DMS79 (cell line): Measurements from ENCODE around the gene TBL1X.
"Not testable (repeated sequence)": the region's sequence is repeated elsewhere in the genome, so short reads cannot be mapped to it uniquely, and the experiment has no call there.

Experiments used
- DNase-seq: peaks from one replicate; lab custom pipeline; 2025; lab: John Stamatoyannopoulos, UW

Gene TBL1X

DNA sequence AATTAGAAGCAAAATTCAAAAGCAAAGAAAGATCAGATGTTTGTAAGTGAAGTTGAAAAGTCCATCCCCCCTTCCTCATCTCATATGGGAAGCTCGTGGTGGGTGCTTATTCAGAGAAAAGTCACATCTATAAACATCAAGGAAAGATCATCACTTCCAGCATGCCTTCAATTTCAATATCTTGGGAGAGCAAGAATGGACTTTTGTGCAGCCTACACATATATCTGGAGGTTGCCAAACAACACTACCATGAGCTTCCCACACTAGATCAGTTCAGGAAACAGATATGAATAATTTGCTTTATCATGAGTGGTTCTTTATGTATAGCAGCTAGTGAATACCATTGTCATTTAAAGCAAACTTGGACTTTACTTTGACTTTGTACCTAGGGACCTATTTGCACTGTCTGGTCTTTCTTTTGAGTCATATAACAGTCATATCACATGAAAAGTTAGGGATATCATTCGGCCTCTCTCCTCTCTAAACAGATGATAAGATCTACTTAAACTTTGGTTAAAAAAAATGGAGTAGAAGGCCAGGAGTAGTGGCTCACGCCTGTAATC lies 5.6 kb upstream of the TBL1X start:
- no peak for DNase-seq

GRCh38 chrX:9461087-9461486 lies 3.8 kb upstream of the TBL1X start:
- DNase-seq: no peak

- no peak for DNase-seq
Observed at GRCh38 chrX:9462456-9462855, 2.4 kb upstream of the TBL1X start.

DNA sequence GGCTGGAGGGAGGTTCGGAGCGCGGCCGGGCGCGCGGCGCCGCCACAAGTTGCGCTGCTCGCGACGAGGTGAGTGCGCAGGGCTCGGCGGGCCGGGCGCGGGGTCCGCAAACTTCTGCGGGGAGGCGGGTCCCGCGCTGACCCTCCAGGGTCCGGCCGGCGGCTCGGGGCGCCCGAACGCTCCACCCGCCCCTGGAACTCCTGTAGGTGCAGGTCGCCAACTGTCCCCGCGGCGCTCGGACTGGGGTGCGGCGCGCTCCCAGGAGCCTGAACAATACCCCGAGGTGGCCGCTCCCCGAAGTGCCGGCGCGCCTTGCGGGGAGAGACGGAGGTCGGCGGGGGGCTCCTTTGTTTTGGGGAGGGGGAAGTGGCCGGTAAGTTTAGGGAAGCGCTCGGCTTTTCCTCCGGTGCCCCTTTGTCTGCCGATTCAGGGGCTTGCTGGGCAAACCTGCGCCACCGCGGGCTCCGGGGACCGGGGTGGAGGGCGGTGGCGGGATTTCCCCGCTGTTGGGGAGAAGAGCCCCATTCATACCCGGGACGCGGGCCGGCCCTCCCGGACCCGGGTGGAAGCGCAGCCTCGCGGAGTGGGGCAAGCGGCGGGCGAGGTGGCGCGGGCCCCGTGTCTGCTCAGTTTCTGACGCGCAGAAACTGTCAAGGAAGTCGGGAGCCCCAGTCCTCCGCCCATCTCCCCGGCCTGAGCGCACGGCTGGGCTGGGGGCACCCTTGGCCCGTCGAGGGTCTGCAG lies 694 bp downstream of the TBL1X start:
- no peak for DNase-seq

- no peak for DNase-seq
Observed at GRCh38 chrX:9466124-9466495, 1.3 kb downstream of the TBL1X start.

- DNase-seq: no peak
Observed at GRCh38 chrX:9466736-9467135, 1.9 kb downstream of the TBL1X start.

DNA sequence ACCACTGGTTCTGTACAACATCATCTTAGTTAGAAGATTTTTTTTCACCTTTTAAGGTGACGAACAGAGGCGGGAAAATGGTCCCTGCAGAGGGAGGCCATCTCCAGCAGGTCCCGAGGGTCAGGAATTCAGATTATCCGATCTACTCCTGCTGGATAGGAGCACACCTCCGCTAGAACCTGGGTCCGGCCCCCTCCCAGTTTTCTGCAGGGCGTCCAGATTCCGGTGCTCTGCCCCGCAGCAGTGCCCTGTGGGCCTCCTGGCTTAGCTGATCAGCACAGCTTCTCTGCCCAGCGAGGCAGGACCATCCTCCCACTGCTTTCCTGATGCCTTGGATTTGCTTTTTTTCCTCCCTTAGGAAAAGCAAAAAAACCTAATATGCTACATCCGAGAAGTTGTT lies 2.3 kb downstream of the TBL1X start:
- no peak for DNase-seq

DNA sequence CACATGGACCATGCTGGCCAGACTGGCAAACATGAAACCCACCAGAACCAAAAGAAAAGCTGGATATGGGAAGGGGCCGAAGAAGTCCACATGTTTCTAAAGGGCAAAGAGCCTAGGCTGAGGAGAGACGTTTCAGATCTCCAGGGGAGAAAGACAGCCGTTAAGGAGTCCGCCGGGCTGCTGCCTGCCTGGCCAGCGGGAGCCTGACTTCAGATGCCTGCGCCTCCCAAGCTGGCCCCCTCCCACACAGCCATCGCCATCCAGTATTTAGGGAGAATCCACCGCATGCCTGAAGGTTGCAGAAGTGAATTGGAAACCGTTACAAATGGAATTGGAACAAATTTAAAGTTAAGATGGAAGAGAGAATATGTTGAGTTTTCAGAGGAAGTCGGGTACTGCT lies 2.9 kb downstream of the TBL1X start:
- DNase-seq: no peak

GRCh38 chrX:9471571-9471985 lies 6.7 kb downstream of the TBL1X start:
- DNase-seq: no peak

DNA sequence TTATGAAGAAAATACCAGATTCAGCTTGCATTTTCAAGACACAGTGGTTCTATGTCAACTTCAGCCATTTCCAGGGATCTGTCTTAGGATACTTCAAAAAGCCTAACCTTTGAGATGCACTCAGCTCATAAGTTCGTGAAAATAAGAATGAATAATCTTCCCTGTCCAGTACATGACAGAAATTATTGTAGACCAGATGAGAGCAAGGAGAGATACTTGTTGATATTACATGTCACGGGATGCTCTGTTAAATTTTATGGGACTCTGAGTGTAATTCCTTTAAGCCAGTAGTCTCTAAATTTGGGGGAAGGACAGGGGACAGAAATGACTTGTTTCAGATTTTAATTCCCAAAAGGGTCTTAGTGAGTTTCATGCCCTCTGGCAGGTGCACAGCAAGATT lies 8.8 kb downstream of the TBL1X start:
- DNase-seq: no peak

DNA sequence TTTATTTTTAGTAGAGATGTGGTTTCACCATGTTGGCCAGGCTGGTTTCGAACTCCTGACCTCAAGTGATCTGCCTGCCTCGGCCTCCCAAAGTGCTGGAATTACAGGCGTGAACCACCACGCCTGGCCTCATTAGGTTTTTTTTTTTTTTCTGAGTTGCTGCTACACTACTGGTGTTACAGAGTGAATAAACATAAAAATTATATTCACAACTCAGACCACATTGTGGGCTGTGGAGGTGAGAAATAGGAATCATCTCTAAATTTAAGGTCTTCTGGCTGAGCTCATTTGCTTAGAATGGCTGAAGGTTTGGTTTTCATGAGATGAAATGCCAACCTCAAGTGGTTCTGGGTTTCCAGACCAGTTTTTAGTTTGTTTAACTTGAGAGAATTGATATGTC lies 10.6 kb downstream of the TBL1X start:
- DNase-seq: not testable (repeated sequence)

DNA sequence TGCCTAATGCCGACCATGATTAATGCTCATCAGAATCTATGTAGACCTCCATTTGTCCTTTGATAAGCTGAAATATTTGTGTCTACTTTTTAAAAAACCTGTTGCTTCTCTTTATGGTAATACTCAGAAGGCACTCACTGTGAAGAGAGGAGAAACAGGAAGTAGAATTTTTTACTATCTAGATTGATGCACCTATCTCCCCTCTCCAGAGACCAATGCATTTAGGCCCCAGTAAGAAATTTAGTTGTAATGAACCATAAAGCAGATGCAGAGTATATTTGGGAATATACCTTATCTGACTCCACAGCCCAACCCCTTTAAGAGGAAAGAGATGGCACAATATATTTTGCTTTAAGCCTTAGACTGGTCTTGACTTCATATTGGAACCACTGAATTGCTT lies 11.1 kb downstream of the TBL1X start:
- no peak for DNase-seq

- no peak for DNase-seq
Observed at GRCh38 chrX:9476810-9477575, 12.1 kb downstream of the TBL1X start.

DNA sequence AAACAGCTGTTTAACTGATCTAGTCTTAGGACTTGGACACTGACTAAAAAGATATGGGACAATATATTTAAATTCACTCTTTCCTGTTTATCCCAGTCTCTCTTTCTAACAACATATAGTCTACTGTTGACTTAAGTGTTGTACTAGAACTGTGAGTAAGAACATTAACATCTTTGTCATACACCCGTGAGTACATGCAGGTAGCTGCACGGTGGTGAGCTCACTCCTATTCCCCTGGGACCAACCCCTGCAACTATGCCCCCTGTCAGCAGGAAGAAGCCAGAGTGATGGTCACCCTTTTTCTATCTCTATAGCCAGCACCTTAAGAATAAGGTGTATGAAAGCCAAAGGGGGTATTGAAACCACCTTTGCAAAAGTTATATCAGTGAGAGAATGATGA lies 17.6 kb downstream of the TBL1X start:
- DNase-seq: no peak

GRCh38 chrX:9482837-9483236 lies 18.0 kb downstream of the TBL1X start:
- DNase-seq: no peak

GRCh38 chrX:9483376-9483775 lies 18.5 kb downstream of the TBL1X start:
- no peak for DNase-seq

GRCh38 chrX:9486786-9487387 lies 22.0 kb downstream of the TBL1X start:
- DNase-seq: no peak

GRCh38 chrX:9488586-9488985 lies 23.7 kb downstream of the TBL1X start:
- no peak for DNase-seq

DNA sequence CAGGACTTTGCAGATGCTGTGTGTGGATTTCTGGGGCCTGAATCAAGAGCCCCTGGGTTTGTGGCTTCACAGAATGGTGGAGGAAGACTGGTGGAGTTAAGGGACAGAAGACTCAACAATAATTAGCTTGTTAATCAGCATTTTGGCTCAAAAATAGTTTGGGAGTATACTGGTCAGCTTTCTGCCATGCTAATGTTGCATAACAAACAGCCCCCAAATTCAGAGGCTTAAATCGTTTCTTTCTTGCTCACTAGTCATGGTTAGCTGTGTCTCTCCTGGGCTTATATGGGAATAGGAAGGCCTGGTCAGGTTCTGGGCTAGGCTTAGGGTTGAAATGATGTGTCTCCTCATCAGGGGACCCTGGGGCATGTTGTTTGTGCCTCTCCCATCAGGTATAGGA lies 24.4 kb downstream of the TBL1X start:
- no peak for DNase-seq

DNA sequence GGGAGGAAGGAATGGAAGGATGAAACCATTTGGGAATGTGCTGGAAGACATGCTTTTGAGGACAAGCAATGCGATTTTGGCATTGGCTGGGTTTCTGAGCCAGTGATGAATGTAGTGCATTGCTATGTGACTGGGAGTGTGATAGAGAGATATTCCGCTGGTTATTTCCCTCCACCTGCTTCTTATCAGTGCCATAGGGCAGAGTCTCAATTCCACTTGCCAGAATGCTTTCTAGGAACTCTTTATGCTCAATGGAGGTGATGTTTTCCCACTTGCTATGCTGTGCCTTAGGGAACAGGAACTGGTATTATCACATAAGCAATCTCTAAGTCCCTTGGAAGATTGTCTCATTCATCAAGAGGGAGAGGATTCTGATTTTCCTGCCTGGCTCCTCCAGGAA lies 28.0 kb downstream of the TBL1X start:
- DNase-seq: no peak

- no peak for DNase-seq
Observed at GRCh38 chrX:9493936-9494335, 29.1 kb downstream of the TBL1X start.

GRCh38 chrX:9494771-9495170 lies 29.9 kb downstream of the TBL1X start:
- no peak for DNase-seq

GRCh38 chrX:9495496-9495895 lies 30.6 kb downstream of the TBL1X start:
- DNase-seq: no peak
